CD14-positive monocyte (primary cell): Measurements from ENCODE around the gene COPE. TPM values are rescaled to one million over a fixed set of nuclear protein-coding genes. Genes with fewer than 3 reads are reported as not detected.

Source experiments
- DNase-seq, 3 donors: peaks; one replicate each; pipeline ENCODE4 v3.0.0-alpha.2; 2011 to 2022
- H2AFZ ChIP-seq: 2 replicates; pipeline ENCODE4 v1.6.0; 2012; ENCODE audit warnings: mild to moderate bottlenecking, low read depth, low read length, inconsistent platforms; ENCODE audit not compliant: insufficient read depth, poor library complexity, severe bottlenecking
- H3K27ac ChIP-seq, 2 donors: 1 replicate in 1 of 2; 2 replicates in 1 of 2; pipeline ENCODE4 v1.5.1; 2012 to 2013; ENCODE audit warnings: low read length in 2 of 2, control low read depth in 1 of 2, inconsistent platforms in 1 of 2, low read depth in 1 of 2, mild to moderate bottlenecking in 1 of 2
- H3K27me3 ChIP-seq, 2 donors: one replicate each; pipeline versions ENCODE4 v1.6.0 to v1.6.1; 2011 to 2013; ENCODE audit warnings: low read length in 2 of 2; ENCODE audit not compliant: control insufficient read depth in 2 of 2, insufficient read depth in 2 of 2
- H3K36me3 ChIP-seq, 2 donors: replicated peaks in 1 of 2; 1 replicate in 1 of 2; 2 replicates in 1 of 2; pipeline versions ENCODE4 v1.5.1 to v1.6.1; 2012 to 2013; ENCODE audit warnings: low read length in 2 of 2, control low read depth in 1 of 2, inconsistent platforms in 1 of 2, mild to moderate bottlenecking in 1 of 2; ENCODE audit not compliant: insufficient read depth in 2 of 2, control insufficient read depth in 1 of 2
- H3K4me1 ChIP-seq, 2 donors: 1 replicate in 1 of 2; 2 replicates in 1 of 2; pipeline versions ENCODE4 v1.5.1 to v1.6.1; 2012 to 2013; ENCODE audit warnings: low read length in 2 of 2, control low read depth in 1 of 2, inconsistent platforms in 1 of 2, mild to moderate bottlenecking in 1 of 2, moderate library complexity in 1 of 2; ENCODE audit not compliant: insufficient read depth in 2 of 2, control insufficient read depth in 1 of 2
- H3K4me2 ChIP-seq: replicated peaks from 2 replicates; pipeline ENCODE3; 2012; ENCODE audit warnings: low read length, moderate library complexity, mild to moderate bottlenecking; ENCODE audit not compliant: poor library complexity, severe bottlenecking; ENCODE audit errors: extremely low read depth
- H3K4me3 ChIP-seq, 3 experiments: fragments of 200-600 bp in 1 of 3; sonication (generic) in 1 of 3; replicated peaks in 1 of 3; 1 replicate in 2 of 3; 2 replicates in 1 of 3; pipeline ENCODE4 v1.5.1; 2011 to 2013; ENCODE audit warnings: low read length in 3 of 3, mild to moderate bottlenecking in 3 of 3, control low read depth in 2 of 3, low read depth in 2 of 3, inconsistent platforms in 1 of 3, moderate library complexity in 1 of 3
- H3K79me2 ChIP-seq: 2 replicates; pipeline ENCODE4 v1.6.0; 2012; ENCODE audit warnings: mild to moderate bottlenecking, control low read depth, inconsistent platforms, low read length, moderate library complexity; ENCODE audit not compliant: insufficient read depth
- H3K9ac ChIP-seq: 2 replicates; pipeline ENCODE4 v1.6.0; 2017; ENCODE audit warnings: low read length, mild to moderate bottlenecking; ENCODE audit not compliant: insufficient read depth, poor library complexity, severe bottlenecking
- H3K9me3 ChIP-seq, 2 donors: replicated peaks in 1 of 2; 1 replicate in 1 of 2; 2 replicates in 1 of 2; pipeline versions ENCODE4 v1.5.1 to v1.6.1; 2012 to 2013; ENCODE audit warnings: low read length in 2 of 2, control low read depth in 1 of 2; ENCODE audit not compliant: control insufficient read depth in 1 of 2, insufficient read depth in 1 of 2
- H4K20me1 ChIP-seq: 2 replicates; pipeline ENCODE4 v1.6.0; 2012; ENCODE audit warnings: mild to moderate bottlenecking, low read length, control low read depth, moderate library complexity; ENCODE audit not compliant: insufficient read depth
- H3K27ac Mint-ChIP-seq, 7 donors: one replicate each; pipeline ENCODE4 v1.8.0; 2020; ENCODE audit warnings: mild to moderate bottlenecking in 7 of 7, mixed read lengths in 7 of 7, moderate library complexity in 6 of 7, inconsistent platforms in 2 of 7
- H3K27me3 Mint-ChIP-seq, 3 donors: one replicate each; pipeline ENCODE4 v1.8.0; 2021 to 2022; ENCODE audit warnings: low read depth in 3 of 3, mild to moderate bottlenecking in 3 of 3, mixed read lengths in 3 of 3, moderate library complexity in 3 of 3, inconsistent platforms in 1 of 3
- H3K36me3 Mint-ChIP-seq, 2 donors: one replicate each; pipeline ENCODE4 v1.8.0; 2020; ENCODE audit warnings: mixed read lengths in 2 of 2, inconsistent platforms in 1 of 2, mild to moderate bottlenecking in 1 of 2
- H3K4me1 Mint-ChIP-seq: one replicate; pipeline ENCODE4 v1.8.0; 2020; ENCODE audit warnings: mild to moderate bottlenecking, mixed read lengths
- H3K4me3 Mint-ChIP-seq, 2 donors: one replicate each; pipeline ENCODE4 v1.8.0; 2020; ENCODE audit warnings: mild to moderate bottlenecking in 2 of 2, mixed read lengths in 2 of 2, moderate library complexity in 1 of 2
- H3K9me3 Mint-ChIP-seq, 7 donors: one replicate each; pipeline ENCODE4 v1.8.0; 2020 to 2022; ENCODE audit warnings: mixed read lengths in 7 of 7, mild to moderate bottlenecking in 6 of 7, moderate library complexity in 6 of 7, inconsistent platforms in 2 of 7
- WGBS: methylation state at CpG from one replicate; pipeline ENCODE4 v1.1.5; 2013; ENCODE audit warnings: missing lambda C conversion rate; ENCODE audit not compliant: insufficient coverage; 5-methylcytosine and 5-hydroxymethylcytosine counted together
- intact Hi-C, 2 donors: fragments of 100-400 bp; cut with micrococcal nuclease; formaldehyde crosslinking; loops; one replicate each; pipeline versions ENCODE4 v1.15.0 to v1.15.1; 2023
- polyA plus RNA-seq, 3 donors: library from polyadenylated mRNA; depleted of rRNA in 1 of 3; unstranded in 2 of 3; stranded (reverse) in 1 of 3; fragments of 300-500 nt in 2 of 3; fragments of >200 nt in 1 of 3; fragmentation: Illumina TruSeq in 2 of 3; gene quantifications; 1 replicate in 2 of 3; 2 replicates in 1 of 3; pipeline ENCODE4 v1.2.3, GENCODE V29; 2012 to 2021
- TF ChIP-seq, protein P1 (sequence below): fragments of 200-600 bp; IDR thresholded peaks from one replicate; pipeline ENCODE4 v1.8.0; 2022; ENCODE audit warnings: antibody characterized with exemption, mild to moderate bottlenecking

COPE gene
- polyA plus RNA-seq, 3 donors: 331 to 345 (median 345) TPM

DNA sequence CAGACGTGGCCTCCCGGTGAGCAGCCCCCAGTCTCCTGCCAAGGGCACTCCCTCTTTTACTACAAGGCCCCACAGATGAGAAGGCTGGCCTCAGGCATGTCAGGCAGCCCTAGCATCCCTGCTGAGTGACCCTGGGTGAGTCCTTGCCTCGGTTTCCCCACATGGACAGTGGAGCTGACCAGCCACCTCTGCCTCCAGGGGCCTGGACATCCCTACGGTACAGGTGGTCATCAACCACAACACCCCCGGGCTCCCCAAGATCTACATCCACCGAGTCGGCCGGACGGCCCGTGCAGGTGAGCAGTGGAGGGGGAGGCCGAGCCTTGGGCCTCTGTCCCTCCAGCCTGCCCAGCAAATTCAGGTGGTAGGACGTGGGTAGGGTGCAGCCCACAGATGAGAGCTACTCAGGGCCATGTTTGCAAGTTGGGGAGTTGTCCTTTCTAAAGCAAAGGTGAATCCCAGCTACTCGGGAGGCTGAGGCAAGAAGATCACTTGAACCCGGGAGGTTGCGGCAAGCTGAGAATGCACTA is 5.6 kb upstream of the COPE start:
- Mint-ChIP-seq H3K36me3 (peaks cover 66 to 80% of the 10 kb centered on the region in 2 donors), H3K27ac (no peak overlapping the region), H3K9me3 (no peaks in the 10 kb centered on the region), H3K4me1 (peaks cover 10% of the 10 kb centered on the region), H3K27me3 (peaks cover 0 to 3% (median 0%) of the 10 kb centered on the region in 3 donors), H3K4me3 (no peak overlapping the region)
- H3K9ac ChIP-seq: no peak overlapping the region
- intact Hi-C loops: no loop called here
- DNase-seq: no peak
- peaks cover 65 to 84% of the 10 kb centered on the region in 2 donors for H3K36me3 ChIP-seq
- 95% methylated on average over 10 of the region's 15 CpGs for WGBS
- H3K79me2 ChIP-seq: peaks cover 26% of the 10 kb centered on the region
- no peak overlapping the region for H3K4me3 ChIP-seq
- H4K20me1 ChIP-seq: peaks cover 72% of the 10 kb centered on the region
- no peak overlapping the region for H2AFZ ChIP-seq
- H3K4me2 ChIP-seq: no peak overlapping the region
- TF ChIP-seq, protein P1, sequence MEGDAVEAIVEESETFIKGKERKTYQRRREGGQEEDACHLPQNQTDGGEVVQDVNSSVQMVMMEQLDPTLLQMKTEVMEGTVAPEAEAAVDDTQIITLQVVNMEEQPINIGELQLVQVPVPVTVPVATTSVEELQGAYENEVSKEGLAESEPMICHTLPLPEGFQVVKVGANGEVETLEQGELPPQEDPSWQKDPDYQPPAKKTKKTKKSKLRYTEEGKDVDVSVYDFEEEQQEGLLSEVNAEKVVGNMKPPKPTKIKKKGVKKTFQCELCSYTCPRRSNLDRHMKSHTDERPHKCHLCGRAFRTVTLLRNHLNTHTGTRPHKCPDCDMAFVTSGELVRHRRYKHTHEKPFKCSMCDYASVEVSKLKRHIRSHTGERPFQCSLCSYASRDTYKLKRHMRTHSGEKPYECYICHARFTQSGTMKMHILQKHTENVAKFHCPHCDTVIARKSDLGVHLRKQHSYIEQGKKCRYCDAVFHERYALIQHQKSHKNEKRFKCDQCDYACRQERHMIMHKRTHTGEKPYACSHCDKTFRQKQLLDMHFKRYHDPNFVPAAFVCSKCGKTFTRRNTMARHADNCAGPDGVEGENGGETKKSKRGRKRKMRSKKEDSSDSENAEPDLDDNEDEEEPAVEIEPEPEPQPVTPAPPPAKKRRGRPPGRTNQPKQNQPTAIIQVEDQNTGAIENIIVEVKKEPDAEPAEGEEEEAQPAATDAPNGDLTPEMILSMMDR: no peak
- no peak overlapping the region for H3K27ac ChIP-seq
- no peaks in the 10 kb centered on the region for H3K9me3 ChIP-seq
- no peaks in the 10 kb centered on the region for H3K27me3 ChIP-seq
- H3K4me1 ChIP-seq: peaks cover 10 to 11% of the 10 kb centered on the region in 2 donors

DNA sequence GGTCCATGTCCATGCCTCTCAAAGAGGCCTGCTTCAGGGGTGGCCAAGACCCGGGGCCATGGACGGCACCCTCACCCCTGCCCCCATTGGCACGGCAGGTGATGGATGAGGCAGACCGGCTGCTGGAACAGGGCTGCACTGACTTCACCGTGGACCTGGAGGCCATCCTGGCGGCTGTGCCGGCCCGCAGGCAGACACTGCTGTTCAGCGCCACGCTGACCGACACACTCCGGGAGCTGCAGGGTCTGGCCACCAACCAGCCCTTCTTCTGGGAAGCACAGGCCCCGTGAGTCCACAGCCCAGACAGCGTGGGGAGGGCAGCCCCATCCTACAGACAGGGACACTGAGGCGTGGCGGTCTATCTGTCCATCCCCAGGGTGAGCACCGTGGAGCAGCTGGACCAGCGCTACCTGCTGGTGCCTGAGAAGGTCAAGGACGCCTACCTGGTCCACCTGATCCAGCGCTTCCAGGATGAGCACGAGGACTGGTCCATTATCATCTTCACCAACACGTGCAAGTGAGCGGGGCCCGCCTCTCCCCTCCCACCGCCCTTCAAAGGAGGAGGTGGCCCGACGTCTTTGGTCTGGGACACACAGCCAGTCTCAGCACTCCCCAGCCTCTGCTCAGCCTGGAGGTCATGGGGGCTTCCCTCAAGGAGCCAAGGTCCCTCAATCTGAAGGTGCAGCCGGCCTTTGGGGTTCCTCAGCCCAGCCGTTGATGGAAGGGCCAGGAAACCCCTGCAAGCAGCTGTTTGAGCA is 3.2 kb upstream of the COPE start:
- no peak for DNase-seq
- H3K4me3 Mint-ChIP-seq: no peak overlapping the region
- peaks cover 48 to 65% of the 10 kb centered on the region in 2 donors for H3K36me3 Mint-ChIP-seq
- intact Hi-C loops: no loop called here
- peak overlapping the region in 1 of 7 donors; percentile 53 for H3K27ac Mint-ChIP-seq
- no peak overlapping the region for H3K9ac ChIP-seq
- peaks cover 47% of the 10 kb centered on the region for H3K79me2 ChIP-seq
- no peak overlapping the region for H3K4me2 ChIP-seq
- TF ChIP-seq, protein P1: no peak
- peaks cover 0 to 2% (median 0%) of the 10 kb centered on the region in 3 donors for H3K27me3 Mint-ChIP-seq
- no peaks in the 10 kb centered on the region for H3K27me3 ChIP-seq
- H4K20me1 ChIP-seq: peaks cover 53% of the 10 kb centered on the region
- H3K4me1 Mint-ChIP-seq: peaks cover 24% of the 10 kb centered on the region
- 92% methylated on average over 28 of the region's 29 CpGs for WGBS
- H3K9me3 Mint-ChIP-seq: no peaks in the 10 kb centered on the region
- H3K9me3 ChIP-seq: no peaks in the 10 kb centered on the region
- H3K27ac ChIP-seq: no peak overlapping the region
- no peak overlapping the region for H2AFZ ChIP-seq
- peaks cover 21 to 24% of the 10 kb centered on the region in 2 donors for H3K4me1 ChIP-seq
- no peak overlapping the region for H3K4me3 ChIP-seq
- H3K36me3 ChIP-seq: peaks cover 47 to 61% of the 10 kb centered on the region in 2 donors
